Dermis microvascular lymphatic vessel endothelial cell (primary cell): Measurements from ENCODE around the gene SNX11. TPM values are rescaled to one million over a fixed set of nuclear protein-coding genes. Genes with fewer than 3 reads are reported as not detected.

ENCODE experiments used
- DNase-seq, 2 donors: peaks; one replicate each; pipeline versions ENCODE4 v3.0.0 to v3.0.0-alpha.2; 2010; ENCODE audit warnings: low read depth in 2 of 2
- total RNA-seq: library from RNA; depleted of rRNA; stranded (reverse); fragments of >200 nt; gene quantifications from 2 replicates; pipeline ENCODE4 v1.2.1, GENCODE V29; 2014

The SNX11 gene
- total RNA-seq, 1 donor from 2014 or later = 11.0 TPM

DNA sequence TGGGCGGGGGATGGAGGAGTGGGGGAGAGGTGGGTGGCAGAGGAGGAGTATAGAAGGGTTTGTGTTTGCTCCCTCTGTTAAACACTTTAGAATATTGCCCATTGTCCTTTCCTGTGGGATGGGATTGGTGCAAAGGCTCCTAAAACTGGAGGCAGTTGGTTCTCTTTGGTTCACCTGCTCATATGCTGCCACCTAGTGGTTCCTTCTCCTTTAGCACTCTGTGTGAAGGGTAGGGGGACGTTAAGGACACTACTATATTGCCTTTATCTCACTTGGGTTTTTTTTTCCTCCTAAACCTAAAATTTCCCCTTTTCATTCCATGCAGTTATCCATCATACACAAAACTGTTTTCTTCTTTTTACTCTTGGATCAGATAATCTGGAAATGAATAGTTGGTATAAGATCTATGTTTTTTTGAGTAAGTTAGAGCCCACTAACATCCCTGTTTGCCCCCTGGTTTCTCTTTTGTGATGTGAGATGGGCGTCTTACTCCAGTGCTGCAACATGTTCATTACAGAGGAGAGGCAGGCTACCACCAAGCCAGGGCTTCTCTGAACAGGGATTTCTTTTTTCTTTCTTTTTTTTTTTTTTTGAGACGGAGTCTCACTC, 23.8 kb downstream of the SNX11 start:
- peak; percentile 61 to 66 for DNase-seq

DNA sequence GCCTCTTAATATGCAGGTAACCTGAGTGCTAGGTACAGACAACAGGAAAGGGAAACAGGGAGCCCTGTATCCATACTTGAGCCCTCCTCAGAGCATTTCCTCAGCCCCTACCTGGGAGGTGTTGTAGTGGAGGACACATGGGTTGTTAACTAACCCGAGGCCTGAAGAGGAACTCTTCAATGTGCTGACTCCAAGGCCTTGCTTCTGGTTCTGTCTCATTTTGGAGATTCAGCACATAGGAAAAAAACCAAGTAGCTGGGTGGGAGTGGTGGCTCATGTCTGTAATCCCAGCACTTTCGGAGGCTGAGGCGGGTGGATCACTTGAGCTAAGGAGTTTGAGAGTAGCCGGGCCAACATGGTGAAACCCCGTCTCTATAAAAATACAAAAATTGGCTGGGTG, 24.8 kb downstream of the SNX11 start:
- DNase-seq = no peak

DNA sequence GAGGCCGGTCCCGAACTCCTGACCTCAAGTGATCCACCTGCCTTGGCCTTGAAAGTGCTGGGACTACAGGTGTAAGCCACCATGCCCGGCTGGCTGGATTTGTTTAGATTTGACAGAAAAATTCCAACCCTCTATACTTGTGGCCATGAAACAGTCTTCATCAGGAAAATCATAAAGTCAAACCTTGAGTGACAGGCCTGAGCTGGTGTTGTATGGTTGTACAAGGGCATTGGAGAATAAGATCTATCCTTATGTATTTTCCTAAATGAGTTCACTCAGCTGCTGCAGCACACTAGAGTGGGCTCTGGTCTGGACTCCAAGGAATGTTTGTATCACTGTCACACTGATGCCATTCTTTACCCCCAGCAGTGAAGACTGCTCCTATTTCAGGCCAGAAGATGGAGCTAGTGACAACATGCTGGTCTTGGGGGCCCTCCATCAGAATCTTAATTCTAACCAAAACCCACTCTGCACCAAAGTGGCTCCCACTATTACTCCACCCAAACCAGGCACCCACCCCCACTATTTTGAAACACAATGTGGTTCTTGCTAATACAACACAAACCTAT, 27.4 kb downstream of the SNX11 start:
- DNase-seq = no peak

DNA sequence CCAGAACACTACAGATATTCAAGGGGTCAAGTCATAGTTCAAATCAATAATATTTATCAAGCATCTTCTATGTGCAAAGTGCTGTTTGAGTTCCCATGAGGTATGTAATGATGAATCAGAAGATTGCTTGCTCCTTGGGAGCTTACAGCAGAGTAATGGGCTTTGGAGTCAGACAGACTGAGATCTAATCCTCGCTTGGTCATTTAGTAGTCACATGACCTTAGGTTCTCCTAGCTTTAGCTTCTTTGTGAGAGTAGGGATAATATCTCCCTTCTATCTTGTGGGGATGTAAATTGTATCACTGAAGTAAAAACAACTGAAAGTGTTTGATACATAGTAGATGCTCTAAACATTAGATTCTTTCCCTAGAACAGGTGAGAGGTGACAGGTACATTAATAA, 30.1 kb downstream of the SNX11 start:
- DNase-seq = no peak

DNA sequence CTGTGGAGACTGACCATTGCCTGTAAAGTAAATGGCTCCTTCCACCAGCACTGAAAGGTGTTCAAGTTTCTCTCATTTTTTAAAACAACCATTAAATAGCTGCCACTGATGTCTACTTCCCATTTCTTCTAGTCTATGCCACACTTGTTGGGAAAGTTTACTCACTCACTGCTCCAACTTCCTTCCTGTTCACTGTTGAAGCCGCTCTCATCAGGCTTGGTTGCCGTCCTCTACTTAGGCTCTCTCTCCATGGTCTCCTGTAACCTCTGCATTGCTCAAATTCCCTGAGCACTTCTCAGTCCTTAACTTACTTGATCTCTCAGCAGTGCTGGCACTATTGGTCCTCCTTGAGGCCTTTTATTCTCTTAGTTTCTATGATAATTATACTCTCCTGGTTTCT, 32.4 kb downstream of the SNX11 start:
- peak; percentile 46 to 49 for DNase-seq

DNA sequence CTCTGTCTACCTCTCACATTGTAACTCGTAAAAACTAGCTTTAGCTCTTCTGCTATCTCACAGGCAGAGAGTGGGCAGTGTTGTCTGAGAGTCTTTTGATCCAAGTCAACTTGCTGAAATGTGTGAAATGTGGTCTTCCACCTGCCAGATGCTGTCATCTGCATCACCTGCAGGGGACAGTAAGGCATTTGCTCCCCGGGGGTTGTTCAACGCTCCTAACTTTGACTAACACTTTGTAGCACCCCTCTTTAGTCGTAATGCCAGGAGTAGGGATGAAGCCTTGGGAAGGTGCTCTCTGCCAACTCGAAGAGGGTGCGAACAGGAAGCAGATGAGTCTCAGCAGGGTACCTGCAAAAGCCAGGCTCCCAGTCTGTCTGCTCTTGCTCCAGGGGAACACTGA, 36.1 kb downstream of the SNX11 start:
- no peak for DNase-seq

DNA sequence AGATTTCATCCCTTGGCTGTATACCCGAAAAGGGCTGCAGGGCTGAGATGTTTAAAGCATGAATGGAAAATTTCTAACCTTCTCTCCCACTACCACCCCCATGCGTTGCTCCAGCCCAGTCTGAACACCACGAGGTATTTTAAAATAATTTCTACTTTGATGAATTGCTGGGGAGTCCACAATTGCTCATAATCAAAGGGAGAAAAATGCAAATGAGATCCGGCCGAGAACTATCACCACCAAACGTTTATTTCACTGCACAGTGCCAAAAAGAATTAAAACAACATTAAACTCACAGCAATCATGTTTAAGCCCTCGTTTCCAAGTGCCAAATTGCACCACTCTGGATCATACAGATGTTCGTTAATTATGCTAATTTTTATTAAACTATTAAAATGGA, 36.7 kb downstream of the SNX11 start:
- DNase-seq = no peak

DNA sequence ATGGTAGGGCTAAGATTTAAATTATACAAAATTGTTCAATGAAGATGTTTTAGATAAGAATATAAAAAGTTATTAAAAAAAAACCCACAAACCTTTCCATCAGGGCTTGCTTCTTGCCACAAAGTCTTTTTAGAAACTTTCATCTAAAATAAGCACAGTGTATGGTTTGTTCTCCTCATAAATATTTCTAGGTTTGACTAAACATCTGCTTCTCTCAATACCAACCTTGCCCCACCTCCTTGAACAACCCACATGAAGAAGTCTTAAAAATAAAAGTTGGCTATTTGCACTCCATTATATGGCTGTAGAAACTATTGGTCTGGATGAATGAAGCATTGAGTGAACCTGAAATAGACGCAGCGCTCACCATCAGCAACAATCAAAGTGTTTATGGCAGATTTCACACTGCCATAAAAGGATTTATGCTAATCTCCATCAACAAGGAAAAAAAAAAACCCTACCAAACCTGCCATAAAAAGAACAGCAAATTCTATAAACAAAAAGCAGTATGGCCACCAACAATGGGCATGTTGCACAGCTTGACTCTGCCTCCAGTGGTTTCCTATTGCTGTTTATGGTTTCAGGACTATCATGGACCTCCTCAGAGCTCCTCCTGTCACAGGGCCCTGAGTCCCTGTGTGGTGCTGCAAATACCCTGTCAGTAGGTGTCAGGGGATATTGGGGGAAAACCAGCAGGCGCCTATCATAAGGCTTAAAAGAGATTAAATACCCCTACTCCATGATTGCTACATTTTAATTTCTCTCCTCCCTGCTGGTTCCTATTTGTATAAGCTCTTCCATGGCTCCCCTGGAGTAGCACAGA, 37.6 kb downstream of the SNX11 start:
- no peak for DNase-seq

DNA sequence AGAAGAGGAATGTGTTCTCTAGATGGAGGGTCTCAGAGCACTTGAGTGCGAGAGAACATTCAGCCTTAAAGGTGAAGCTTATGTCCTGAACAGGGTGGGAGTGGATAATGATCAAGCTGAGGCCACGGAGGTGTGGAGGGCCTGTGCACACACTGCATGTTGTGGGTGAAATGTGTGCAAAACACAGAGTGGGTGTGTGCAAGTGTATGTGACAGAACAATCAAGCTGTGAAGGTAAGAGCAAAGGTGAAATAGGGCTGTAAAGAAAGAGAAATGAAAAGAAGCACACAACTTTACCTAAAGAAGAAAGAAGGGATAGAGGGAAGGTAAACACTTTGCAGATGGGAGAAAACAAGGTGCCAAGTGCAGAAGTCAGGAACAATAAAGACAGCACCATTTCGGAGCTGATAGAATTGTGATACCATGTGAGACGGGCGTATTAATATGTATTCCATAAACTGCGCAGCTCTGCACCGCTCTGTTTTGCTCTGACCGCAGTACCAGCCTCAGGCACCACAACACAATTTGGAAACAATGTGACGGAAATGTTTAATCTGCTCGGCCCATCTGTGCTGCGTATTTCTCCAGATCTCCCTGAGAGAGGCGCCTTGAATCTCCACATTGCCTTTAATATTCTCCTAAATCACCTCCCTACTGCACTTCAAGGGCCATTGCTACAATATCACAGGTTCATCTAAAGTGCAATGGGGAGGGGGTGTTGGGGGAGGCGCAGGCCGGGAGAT, 40.6 kb downstream of the SNX11 start:
- no peak for DNase-seq

DNA sequence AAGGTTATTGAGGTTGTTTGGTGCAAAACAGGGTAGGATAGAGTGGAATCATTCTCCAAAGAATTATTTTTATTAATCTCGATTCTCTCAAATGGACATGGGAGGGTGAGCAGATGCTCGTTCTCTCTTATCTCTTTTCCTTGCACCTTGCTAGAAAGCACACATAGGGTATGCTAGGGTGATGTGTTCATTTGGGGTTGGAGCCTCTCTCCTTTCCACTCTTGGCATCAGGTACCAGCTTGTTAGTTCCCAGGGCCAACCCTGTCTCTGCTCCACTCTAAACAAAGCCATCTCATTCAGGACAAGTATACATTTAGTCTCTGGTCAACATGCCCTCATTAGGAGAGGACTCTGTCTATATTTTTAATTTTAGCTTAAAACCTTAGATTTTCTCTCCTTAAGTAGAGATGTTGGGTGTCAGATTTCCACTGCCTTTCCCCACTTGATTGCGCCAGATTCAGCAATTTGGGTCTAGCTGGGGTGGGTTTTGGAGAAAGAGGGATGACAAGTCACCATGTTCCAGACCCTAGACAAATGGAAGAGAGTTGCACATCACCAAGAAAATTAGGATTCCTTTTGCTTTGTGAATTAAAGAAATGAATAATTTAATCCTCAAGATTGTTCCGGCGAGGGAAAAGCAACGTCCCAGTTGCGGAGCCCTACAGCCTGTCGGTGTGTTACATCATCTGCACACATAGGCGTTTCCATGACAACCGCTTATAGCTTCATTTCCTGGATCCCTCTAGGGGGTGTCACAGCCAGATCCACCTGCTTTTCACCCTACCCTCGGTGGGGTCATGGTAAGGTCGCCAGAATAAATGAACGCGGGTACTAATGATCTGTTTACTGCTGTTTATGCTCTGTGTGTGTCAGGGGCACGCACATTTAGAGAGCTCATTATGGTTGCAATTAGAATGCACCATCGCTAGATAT, 41.6 kb downstream of the SNX11 start:
- peak; percentile 20 to 21 for DNase-seq

DNA sequence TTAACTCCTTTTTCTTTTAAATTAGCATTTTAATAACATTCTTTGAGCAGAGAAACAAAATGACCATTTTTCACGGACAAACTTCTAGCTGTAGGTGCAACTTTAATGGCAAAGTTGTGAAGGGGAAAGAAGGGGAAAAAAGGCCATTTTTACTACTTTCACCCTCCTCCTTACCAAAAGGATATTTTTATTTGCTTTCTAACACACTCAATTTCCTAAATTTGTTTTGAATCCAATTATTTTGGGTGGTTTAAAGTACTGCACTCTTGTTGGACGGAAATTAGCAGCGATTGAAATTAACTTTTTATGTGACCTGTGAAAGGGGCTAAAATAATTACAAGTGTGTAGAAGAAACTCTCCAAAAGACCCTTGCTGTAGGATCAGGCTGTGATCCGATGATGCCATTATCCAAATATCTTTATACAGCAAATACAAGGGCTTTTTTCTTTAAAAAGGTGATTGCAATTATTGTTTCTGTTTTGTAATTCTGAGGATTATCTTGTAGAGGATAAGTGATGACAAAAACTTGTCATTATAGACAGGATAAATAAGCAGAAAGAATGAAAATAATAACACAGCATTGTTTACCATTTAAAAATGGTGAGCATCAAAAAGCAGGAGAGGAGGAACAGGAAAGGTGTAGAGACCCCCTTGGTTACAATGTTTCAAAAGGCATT, 42.4 kb downstream of the SNX11 start:
- DNase-seq = no peak

DNA sequence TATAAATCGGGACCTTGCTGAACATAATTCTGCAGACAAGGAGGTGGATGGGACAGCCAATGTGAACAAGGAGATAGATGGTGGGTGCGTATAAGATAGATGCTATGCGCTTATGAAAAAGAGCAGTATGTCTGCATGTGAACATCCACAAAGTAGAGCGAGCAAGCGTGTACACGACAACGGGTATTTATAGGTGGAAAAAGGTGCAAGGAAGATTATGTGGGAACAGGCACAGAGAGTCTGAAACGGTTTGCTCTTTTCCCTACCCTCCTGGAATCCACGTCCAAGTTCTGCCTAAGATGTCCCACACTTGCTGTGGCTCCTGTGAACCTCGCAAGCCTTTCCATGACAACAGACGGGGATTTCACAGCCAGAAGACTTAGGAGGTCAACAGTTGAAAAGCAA, 43.0 kb downstream of the SNX11 start:
- no peak for DNase-seq

DNA sequence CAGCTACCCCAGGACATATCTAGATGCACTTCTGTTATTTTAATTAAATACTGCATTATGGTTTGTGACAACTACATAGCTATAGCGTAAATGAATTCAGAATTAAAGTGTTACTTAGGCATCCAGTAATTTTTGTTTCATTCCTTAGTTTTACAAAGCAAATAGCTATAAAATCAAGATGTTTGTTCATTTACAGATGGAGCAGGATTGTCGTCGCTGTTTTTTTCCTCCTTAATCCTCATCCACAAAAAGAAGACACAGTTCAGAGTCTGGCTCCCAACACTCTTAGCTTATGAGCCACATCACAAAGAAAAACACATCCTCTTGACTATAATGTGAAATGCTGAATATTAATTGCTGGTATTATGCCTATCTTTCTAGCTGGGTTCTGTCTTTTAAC, 43.7 kb downstream of the SNX11 start:
- DNase-seq = no peak

DNA sequence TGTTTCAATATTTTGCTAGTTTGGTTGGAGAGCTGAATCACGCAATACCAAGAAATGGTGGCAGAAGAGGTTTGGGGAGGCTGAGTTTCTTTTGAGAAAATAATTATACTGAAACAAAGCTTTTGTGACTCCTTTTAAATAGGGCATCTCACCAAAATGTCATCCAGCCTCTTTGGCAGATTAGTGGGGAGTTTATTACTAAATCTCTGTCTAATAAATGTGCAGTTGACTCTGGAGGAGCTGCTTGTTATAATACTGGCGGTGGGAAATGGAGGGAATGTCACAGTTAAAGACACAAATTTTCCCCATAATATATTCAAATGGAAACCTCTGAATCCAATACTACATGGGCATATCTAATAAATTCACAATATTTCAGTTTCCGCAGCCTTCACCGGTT, 44.7 kb downstream of the SNX11 start:
- DNase-seq = no peak

DNA sequence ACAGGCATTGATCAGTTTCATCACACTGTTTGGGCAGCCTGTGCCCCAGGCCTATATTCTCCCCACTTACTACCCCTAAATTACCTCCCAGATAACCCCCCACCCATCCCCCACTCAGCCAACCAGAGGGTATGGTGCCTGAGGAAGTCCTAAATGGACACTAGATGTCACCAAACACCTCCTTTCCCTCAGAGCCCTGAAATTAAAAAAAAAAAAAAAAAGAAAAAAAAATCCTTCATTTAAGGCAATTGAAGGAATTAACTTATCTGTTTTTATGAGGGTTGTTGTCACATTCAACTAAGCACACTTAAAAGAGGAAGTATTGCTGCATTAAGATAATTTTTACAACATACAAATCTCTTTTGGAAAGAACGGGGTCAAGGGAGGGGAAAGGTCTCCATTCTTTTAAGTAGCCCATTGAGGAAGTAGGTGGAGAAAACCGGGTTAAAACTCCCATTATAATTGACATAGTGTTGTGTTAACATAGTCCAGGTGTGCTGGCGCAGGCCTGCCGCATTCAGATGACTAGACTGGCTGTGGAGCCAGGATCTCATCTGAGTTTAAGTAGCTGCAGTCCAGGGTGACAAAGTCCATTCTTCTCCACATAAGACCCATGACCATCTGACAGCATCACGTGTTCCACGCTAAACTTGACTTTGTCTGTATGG, 46.3 kb downstream of the SNX11 start:
- peak; percentile 46 to 60 for DNase-seq

DNA sequence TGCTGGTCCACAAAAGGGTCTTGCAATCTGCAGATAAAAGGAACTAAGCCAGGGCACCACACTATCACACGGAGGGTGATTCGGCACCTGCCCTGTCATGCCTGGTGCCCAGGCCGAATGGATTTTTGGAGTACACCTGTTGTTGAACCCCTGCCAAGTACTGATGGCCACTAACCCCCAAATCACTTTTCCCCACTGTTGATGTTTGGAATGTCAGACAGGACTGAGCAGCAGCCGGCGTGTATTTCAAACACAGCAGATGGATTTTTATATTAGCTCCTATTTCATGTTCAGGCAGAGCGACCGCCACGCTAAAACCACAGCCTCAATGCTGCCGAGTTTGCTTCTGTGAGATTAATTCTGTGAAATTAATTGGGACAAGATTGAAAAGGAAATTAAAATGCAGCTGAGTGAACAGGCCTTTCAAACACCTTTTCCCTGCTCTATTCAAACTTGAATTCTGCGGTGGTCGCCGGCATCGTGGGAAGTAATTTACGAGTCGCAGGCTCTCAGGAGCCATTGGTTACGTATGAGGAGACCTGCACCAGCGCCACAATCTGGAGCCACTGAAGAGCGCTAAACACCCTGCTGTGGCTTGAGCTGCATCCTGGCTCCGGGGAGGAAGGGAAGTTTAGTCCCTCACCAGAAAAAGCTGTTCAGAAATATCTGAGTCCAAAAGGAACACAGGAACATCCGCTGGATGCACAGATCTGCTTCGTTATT, 48.5 kb downstream of the SNX11 start:
- DNase-seq = no peak

DNA sequence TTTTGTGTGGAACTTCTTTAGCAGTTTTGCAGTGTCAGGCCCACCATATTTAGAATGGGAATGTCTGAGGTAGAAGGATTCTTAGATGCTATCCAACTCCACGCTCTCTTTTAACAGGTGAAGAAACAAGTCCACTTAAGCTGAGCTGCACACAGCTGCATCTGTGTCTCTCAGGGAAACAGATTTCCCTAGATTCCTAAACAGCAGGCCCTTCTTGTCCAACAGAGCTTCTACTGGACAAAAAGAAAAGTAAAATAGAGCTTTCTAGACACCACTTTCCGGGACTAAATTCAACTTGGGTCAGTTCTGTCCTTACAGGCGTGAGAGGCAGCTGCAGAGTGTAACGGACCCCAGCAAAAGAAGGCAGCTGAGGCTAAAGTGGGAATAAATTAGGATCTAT, 51.7 kb downstream of the SNX11 start:
- no peak for DNase-seq

DNA sequence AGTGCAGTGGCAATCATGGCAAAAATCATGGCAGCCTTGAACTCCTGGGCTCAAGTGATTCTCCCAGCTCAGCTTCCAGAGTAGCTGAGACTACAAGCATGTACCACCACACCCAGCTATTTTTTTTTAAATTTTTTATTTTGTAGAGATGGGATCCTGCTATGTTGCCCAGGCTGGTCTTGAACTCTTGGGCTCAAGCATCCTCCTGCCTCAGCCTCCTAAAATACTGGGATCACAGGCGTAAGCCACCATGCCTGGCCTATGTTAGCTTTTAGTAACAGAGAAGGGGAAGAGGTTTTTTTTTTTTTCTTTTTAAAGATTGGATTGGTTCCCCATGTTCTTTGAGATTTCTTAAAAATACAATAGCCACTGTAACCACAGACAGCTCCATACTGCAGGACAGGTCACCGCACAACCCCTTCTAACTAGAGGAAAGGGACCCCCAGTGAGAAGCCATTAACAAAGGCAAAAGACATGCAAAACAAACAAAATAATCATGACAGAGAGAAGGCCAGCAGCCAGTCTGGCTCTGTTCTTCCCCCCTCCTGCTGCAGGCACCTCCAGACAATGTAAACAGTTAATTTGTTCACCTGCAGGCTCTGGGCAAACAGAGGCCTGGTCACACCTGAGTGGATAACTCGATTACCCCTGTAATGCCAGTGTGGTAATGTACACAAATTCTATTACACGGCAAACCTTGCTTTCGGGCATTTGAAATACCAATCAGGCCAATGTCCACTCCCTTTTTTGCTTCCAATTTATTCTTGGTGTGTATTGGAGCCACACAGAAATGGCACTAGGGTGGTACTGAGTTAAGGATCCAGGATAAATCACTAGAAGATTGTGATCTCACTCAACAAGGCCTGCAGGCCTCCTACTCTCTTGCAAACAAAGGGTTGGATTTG, 52.9 kb downstream of the SNX11 start:
- DNase-seq = no peak
